Loucy (cell line): ENCODE measurements around the gene POLR2L.

Experiments
- CTCF ChIP-seq: fragments of 200-600 bp; sonication (generic); conservative IDR thresholded peaks from 2 replicates; pipeline ENCODE4 v1.5.1; 2014; ENCODE audit warnings: mild to moderate bottlenecking, antibody characterized with exemption, low read length
- EZH2phosphoT487 ChIP-seq: fragments of 200-600 bp; IDR thresholded peaks from 2 replicates; pipeline ENCODE4 v1.6.1; 2018; ENCODE audit warnings: antibody characterized with exemption, mild to moderate bottlenecking, moderate library complexity, borderline replicate concordance

- TF ChIP-seq CTCF (no peak), EZH2phosphoT487 (no peak)
These were observed 47.3 kb downstream of the POLR2L start for GRCh38 chr11:794766-795633.
